Measurements from ENCODE around the gene LATS2. TPM values are rescaled to one million over a fixed set of nuclear protein-coding genes. Genes with fewer than 3 reads are reported as not detected.
"Not testable (repeated sequence)": the region's sequence is repeated elsewhere in the genome, so short reads cannot be mapped to it uniquely, and the experiment has no call there.

The LATS2 gene
- total RNA-seq, 2 experiments from 2014 or later = 6.2 to 6.5 TPM

DNA sequence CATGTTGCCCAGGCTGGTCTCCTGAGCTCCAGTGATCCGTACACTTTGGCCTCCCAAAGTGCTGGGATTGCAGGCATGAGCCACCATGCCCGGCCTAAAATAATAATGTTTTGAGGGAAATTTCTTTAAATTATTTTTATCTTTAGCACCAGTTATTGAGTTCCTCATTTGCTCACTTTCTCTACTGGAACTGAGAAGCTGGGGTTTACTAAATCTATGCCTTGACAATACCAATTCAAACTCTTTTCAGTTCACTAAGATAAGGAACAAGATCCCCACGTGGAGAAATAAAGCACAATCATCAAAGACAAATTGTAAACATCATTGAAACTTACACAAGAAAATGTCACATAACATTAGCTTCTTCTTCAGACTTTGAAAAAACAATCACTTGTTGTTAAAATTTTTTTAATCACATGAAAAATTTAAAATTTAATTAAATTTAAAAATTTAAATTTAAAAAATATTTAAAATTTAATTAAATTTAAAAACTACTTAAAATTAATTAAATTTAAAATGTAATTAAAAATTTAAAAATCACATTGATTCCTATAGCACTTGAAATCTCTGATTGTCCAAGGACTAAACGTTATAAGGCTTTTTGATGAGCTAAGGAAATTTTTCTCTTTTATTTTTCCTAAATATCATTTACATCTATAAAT is 133.7 kb downstream of the LATS2 start:
- Mint-ChIP-seq H3K27ac (no peak overlapping the region), H3K4me3 (no peak overlapping the region), H3K9me3 (no peaks in the 10 kb centered on the region), H3K27me3 (no peaks in the 10 kb centered on the region), H3K36me3 (ENCODE audit: low read depth) (no peaks in the 10 kb centered on the region), H3K4me1 (ENCODE audit: low read depth) (no peaks in the 10 kb centered on the region)
- POLR2A ChIA-PET = no interaction called here
- TF ChIP-seq, protein P1, sequence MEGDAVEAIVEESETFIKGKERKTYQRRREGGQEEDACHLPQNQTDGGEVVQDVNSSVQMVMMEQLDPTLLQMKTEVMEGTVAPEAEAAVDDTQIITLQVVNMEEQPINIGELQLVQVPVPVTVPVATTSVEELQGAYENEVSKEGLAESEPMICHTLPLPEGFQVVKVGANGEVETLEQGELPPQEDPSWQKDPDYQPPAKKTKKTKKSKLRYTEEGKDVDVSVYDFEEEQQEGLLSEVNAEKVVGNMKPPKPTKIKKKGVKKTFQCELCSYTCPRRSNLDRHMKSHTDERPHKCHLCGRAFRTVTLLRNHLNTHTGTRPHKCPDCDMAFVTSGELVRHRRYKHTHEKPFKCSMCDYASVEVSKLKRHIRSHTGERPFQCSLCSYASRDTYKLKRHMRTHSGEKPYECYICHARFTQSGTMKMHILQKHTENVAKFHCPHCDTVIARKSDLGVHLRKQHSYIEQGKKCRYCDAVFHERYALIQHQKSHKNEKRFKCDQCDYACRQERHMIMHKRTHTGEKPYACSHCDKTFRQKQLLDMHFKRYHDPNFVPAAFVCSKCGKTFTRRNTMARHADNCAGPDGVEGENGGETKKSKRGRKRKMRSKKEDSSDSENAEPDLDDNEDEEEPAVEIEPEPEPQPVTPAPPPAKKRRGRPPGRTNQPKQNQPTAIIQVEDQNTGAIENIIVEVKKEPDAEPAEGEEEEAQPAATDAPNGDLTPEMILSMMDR (IDR thresholded peaks at IDR 0.05) = no peak
- Histone ChIP-seq H3K27me3 (ENCODE audit: control insufficient read depth in 1 of 2, insufficient read depth in 2 of 2, low read length in 2 of 2) (no peaks in the 10 kb centered on the region), H3K36me3 (ENCODE audit: insufficient read depth, low read length) (no peaks in the 10 kb centered on the region), H3K9me3 (ENCODE audit: control insufficient read depth in 1 of 2, insufficient read depth in 1 of 2, low read length in 2 of 2) (no peaks in the 10 kb centered on the region), H3K4me3 (ENCODE audit: low read length) (no peak overlapping the region), H3K27ac (ENCODE audit: low read depth in 1 of 2, low read length in 2 of 2) (no peak overlapping the region), H3K4me1 (ENCODE audit: insufficient read depth, low read length) (no peaks in the 10 kb centered on the region)
- CTCF ChIA-PET = no interaction called here
- DNase-seq (no peak), ATAC-seq (ENCODE audit: poor library complexity) (no peak)
- intact Hi-C loops (cut with DNase I, micrococcal nuclease) = loop anchor here (5.0 kb wide), 2 partner anchors 735 to 745 kb away; partner anchors contain the start of gene GJB2 (in 1 of the 2)

DNA sequence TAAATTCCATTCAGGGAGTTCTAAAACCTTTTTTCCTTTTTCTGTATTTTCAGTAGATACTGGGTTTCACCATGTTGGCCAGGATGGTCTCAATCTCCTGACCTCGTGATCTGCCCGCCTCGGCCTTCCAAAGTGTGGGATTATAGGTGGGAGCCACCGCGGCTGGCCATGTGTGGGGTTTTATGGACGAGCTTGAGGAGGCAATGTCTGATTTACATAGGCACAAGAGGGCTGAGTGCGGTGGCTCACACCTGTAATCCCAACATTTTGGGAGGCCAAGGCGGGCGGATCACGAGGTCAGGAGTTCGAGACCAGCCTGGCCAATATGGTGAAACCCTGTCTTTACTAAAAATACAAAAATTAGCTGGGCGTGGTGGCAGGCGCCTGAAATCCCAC is 136.0 kb downstream of the LATS2 start:
- H3K27me3 ChIP-seq (ENCODE audit: control insufficient read depth in 1 of 2, insufficient read depth in 2 of 2, low read length in 2 of 2); H3K36me3 ChIP-seq (ENCODE audit: insufficient read depth, low read length); ATAC-seq (ENCODE audit: poor library complexity); H3K9me3 Mint-ChIP-seq; DNase-seq; H3K4me3 Mint-ChIP-seq; H3K27me3 Mint-ChIP-seq; H3K4me1 Mint-ChIP-seq (ENCODE audit: low read depth); H3K4me3 ChIP-seq (ENCODE audit: low read length); H3K27ac ChIP-seq (ENCODE audit: low read depth in 1 of 2, low read length in 2 of 2); H3K4me1 ChIP-seq (ENCODE audit: insufficient read depth, low read length); H3K27ac Mint-ChIP-seq; H3K36me3 Mint-ChIP-seq (ENCODE audit: low read depth); H3K9me3 ChIP-seq (ENCODE audit: control insufficient read depth in 1 of 2, insufficient read depth in 1 of 2, low read length in 2 of 2): not testable (repeated sequence)
- CTCF ChIA-PET = interaction anchor here (0.7 to 1.6 kb wide), 8 partner anchors 11 to 743 kb away, joined by 3 to 8 read pairs (median 4); no protein-coding TSS in a partner anchor
- intact Hi-C loops (cut with DNase I, micrococcal nuclease) = loop anchor here (1.0 to 5.0 kb wide), 4 partner anchors 213 to 743 kb away; partner anchors contain the start of gene GJB2 (in 1 of the 2)
- POLR2A ChIA-PET = interaction anchor here (0.7 kb wide), 1 partner anchor 620 kb away, joined by 3 read pairs; no protein-coding TSS in a partner anchor

DNA sequence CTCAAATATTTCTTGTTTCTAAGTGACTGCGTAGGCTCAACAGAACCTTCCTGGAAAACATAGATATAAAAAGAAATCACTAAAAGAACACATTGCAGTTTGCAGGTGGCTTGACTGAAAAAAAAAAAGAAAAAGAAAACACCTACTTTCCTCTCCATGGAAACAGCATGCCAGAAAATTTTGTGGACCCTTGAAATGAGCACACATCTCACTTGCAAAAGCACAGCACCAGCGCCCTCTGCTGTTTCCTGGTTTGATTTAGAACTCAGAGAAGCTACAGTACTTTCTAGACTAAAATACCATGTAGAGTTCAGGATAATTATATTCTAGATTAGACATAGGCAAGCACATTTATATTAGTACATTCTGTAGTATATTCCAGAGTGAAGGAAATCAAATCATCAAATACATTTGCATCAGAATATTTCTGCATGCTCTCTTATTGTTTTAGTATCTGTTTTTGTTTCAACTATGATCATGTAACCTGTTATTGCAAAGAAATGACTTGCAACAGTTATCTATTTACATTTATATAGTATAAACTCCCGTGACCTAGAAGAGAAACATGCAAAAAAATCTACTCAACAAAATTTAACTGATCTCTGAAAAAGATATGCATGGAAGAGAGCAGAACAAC is 136.5 kb downstream of the LATS2 start:
- no peak overlapping the region for H3K4me3 Mint-ChIP-seq
- Histone ChIP-seq H3K4me3 (ENCODE audit: low read length) (no peak overlapping the region), H3K36me3 (ENCODE audit: insufficient read depth, low read length) (no peaks in the 10 kb centered on the region), H3K27ac (ENCODE audit: low read depth in 1 of 2, low read length in 2 of 2) (no peak overlapping the region), H3K27me3 (ENCODE audit: control insufficient read depth in 1 of 2, insufficient read depth in 2 of 2, low read length in 2 of 2) (no peaks in the 10 kb centered on the region), H3K4me1 (ENCODE audit: insufficient read depth, low read length) (no peaks in the 10 kb centered on the region), H3K9me3 (ENCODE audit: control insufficient read depth in 1 of 2, insufficient read depth in 1 of 2, low read length in 2 of 2) (no peaks in the 10 kb centered on the region)
- H3K9me3 Mint-ChIP-seq = no peaks in the 10 kb centered on the region
- ATAC-seq (ENCODE audit: poor library complexity) = peak; percentile 67
- ChIA-PET CTCF (interaction anchor here (0.6 to 1.6 kb wide), 9 partner anchors 12 to 1286 kb away, joined by 3 to 8 read pairs (median 3); no protein-coding TSS in a partner anchor), POLR2A (interaction anchor here (0.7 kb wide), 1 partner anchor 620 kb away, joined by 3 read pairs; no protein-coding TSS in a partner anchor)
- no peak overlapping the region for H3K27ac Mint-ChIP-seq
- no peaks in the 10 kb centered on the region for H3K36me3 Mint-ChIP-seq (ENCODE audit: low read depth)
- no peaks in the 10 kb centered on the region for H3K27me3 Mint-ChIP-seq
- TF ChIP-seq, protein P1 (IDR thresholded peaks at IDR 0.05) = peak; percentile 78
- peak; percentile 48 to 82 (median 66) for DNase-seq
- intact Hi-C loops (cut with DNase I, micrococcal nuclease) = loop anchor here (1.0 to 5.0 kb wide), 5 partner anchors 88 to 743 kb away; partner anchors contain the start of gene GJB2 (in 1 of the 2)
- H3K4me1 Mint-ChIP-seq (ENCODE audit: low read depth) = no peaks in the 10 kb centered on the region
